HG02884 (cell line): ENCODE results near the gene PRICKLE3.

Experiments
- ATAC-seq: cut with Tn5 transposase; IDR thresholded peaks from one replicate; pipeline ENCODE4 v1.9.1; 2021; ENCODE audit warnings: mild to moderate bottlenecking, moderate library complexity; ENCODE audit not compliant: unreplicated experiment

PRICKLE3 gene, protein sequence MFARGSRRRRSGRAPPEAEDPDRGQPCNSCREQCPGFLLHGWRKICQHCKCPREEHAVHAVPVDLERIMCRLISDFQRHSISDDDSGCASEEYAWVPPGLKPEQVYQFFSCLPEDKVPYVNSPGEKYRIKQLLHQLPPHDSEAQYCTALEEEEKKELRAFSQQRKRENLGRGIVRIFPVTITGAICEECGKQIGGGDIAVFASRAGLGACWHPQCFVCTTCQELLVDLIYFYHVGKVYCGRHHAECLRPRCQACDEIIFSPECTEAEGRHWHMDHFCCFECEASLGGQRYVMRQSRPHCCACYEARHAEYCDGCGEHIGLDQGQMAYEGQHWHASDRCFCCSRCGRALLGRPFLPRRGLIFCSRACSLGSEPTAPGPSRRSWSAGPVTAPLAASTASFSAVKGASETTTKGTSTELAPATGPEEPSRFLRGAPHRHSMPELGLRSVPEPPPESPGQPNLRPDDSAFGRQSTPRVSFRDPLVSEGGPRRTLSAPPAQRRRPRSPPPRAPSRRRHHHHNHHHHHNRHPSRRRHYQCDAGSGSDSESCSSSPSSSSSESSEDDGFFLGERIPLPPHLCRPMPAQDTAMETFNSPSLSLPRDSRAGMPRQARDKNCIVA

DNA sequence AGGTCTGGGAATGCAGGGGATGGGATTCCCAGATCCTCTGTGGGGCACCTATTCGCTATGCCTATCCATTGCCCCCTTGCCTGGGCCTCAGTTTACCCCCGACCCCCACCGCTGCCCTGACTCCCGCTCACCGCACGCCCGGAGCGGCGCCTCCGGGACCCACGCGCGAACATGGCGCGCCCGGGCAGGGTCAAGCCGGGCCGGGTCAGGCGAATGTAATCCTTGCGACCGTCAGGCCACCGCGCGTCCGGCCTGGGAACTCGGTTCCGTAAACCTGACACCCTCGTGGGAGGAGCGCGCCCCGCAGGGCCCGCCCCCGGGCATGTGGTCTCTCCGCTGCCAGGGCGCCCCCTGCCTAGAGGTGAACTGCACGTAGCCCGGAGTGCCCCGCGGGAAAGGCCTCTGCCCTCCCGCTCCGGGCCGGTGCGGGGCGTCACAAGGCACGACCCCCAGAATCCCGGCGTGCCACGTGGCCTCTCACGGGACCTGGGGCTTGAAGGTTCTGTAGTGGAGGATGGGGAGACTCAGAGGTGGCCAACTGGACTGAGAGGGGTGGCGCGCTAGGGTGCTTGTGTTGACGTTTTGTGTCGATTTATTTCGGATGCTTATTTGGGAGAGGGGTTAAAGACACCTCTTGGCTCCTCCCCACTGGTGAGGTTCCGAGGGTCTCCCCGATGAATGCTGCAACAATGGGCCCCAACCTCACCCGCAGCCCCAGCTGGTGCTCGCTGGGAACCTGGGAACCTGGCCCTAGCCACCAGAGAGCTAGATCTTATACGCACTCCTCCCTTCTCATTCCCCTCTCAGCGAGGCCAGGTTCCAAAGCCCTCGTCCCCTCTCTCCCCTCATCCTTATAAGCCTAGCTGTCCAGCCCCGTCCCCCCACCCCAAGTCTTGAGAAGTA, at the start of gene PRICKLE3:
Gene PRICKLE3 (minus strand): TSS at position 249 of the 903 bp plus-strand sequence. CDS start 76 bp downstream, at position 173.
- ATAC-seq = no peak

DNA sequence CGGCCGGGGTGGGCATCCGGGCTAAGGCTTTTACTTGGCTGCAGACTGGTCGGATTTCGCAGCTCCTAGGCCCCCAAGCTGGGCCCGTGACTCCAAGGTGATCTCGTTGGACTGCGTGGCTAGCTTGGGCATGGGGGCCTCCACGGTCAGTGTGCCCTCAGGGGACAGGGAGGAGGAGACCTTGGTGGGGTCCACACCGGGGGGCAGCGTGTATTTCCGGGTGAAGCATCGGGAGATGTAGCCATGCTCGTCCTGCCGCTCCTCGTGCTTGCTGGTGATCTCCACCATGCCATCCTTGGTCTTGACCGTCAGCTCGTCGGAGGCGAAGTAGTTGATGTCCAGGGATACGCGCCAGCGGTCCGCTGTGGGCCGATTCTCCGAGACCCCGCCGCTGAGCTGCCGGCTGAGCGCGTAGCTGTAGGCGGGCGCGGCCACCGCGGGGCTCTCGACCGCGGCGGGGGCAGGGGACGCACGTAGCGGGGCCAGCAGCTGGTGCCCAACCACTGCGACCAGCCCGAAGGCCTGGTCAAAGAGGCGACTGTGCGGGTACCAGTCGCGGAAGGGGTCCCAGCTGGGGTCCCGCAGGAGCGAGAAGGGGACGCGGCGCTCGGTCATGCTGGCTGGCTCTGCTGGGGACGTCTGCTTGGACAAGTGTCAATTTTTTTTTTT, 47.8 kb upstream of the PRICKLE3 start:
- ATAC-seq = no peak

GRCh38 chrX:49233176-49233575, 47.0 kb upstream of the PRICKLE3 start, which contains the start of gene CACNA1F:
CACNA1F (minus strand) TSS chrX:49233340; CDS start chrX:49233309, 31 bp downstream.
- no peak for ATAC-seq

DNA sequence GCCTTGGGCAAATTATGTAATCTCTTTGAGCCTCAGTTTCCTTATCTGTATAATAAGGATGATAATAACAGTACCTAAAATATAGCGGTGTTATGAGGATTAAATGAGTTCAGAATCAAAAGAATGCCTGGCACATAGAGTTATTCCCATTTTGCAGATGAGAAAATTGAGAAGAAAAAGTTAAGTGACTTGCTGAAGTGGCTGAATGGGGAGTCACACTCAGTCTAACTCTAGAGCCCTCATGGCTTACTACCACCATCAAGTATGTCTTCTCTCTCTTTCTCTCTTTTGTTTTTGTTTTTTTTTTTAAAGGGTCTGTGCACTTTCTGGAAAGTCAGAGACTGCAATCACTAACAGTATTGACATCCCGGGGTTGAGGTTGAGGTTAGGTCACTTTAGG, 46.4 kb upstream of the PRICKLE3 start:
- ATAC-seq = no peak

DNA sequence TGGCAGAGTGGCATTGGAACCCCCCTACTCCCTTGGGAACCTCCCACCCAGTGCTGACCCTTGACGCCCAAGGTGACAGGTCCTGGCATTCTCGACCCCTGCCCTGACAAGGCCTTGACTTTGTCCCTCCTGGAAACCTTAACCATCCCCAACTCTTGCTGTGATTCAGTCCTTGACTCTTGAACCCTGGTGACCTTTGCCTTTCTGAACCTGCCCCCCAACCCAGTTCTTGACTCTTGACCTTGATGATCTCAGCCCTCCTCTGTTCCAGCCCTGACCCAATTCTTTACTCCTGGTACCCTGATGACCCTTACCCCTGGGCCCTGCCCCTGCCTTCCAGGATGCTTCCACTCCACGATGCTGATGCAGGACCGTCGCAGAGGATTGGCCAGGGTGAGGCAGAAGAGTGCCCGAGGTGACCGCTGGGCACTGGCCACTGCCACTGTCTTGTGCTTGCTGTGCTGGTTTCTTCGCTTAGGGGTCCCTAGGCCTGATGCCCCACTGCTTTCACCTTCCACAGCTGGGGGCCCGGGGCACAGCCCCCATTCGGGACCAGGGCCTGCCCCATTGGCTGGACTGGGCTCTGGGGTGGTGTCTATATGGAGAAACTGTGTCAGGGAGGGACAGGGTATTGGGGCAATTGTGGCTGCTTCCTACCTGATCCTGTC, 45.3 kb upstream of the PRICKLE3 start:
- no peak for ATAC-seq

DNA sequence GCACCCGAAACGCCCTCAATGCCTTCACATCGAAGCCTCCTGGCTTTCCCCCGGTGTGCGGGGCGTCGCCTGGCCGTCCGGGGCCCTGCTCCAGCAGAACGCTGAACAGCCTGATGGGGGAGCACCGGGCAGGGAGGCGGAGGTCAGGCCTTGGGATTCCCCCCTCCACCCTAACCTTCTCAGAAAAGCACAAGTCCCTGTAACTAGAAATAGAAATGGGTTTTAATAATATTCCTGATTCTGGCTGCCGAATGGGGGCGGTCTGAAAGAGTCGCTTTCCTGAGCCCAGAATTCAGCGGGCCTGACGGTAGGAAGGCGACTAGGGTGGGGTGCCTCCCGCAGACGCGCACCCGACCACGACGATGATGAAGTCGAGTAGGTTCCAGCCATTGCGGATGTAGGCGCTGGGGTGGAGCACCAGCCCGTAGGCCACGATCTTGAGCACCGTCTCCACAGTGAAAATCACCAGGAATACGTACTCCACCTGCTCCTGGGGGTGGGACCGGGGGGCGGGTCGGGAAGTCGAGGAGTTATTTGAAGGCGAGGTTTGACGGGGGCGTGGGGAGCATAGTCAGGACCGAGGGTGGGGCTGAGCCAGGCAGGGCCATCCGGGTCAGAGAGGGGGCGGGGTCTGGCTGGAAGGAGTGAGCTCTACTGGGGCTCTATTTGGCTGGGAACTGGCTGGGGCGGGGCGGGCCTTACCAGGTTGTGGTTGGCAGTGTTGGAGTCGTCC, 44.5 kb upstream of the PRICKLE3 start:
- ATAC-seq = peak; percentile 56

- no peak for ATAC-seq
Measured at GRCh38 chrX:49228185-49228584, 42.0 kb upstream of the PRICKLE3 start.

GRCh38 chrX:49227726-49228125, 41.6 kb upstream of the PRICKLE3 start:
- ATAC-seq = no peak

GRCh38 chrX:49226946-49227345, 40.8 kb upstream of the PRICKLE3 start:
- ATAC-seq = no peak

DNA sequence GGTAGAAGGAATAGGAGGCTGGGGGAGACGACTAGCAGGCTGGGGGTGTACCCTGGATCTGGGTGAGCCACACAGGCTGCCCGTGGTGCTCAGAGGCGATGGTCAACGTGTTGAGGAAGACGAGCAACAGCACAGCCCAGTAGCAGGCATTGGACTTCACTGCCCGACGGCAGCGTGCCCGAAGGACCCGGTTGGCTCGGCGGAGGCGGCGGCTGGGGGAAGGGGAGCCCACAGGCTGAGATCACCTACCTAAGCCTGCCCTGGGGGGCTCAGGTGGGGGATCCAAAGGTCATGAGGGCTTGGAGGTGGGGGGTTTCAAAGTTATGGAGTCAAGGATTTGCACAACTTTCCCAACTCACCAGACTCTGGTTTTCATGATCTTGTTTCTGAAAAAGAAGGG, 39.7 kb upstream of the PRICKLE3 start:
- ATAC-seq = no peak

DNA sequence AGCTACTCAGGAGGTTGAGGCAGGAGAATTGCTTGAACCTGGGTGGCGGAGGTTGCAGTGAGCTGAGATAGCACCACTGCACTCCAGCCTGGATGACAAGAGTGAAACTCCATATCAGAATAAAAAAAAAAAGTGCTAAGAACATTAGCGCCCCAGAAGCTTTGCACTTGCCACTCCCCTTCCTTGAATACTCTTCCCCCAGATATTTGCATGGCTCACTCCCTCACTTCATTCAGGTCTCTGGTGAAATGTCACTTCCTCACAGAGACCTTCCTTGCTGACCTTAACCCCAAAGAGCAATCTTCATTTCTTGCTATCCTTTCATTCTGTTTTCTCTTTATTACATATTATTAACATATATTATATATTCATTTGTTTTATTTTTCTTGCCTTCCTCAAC, 35.7 kb upstream of the PRICKLE3 start:
- no peak for ATAC-seq

DNA sequence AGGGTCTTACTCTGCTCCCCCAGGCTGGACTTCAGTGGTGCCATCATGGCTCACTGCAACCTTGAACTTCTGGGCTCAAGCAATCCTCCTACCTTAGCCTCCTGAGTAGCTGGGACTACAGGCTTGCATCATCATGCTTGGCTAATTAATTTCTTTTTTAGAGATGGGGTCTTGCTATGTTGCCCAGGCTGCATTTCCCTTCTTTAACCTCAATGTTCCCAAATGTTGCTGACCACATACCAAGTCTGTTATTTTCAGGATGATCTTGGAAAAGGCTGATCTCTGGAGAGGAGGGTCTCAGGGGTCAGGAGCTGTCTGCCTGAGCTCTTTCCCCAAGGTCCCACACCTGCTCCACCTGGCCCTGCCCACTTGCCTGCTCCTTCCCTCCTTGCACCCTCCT, 33.9 kb upstream of the PRICKLE3 start:
- ATAC-seq = no peak

DNA sequence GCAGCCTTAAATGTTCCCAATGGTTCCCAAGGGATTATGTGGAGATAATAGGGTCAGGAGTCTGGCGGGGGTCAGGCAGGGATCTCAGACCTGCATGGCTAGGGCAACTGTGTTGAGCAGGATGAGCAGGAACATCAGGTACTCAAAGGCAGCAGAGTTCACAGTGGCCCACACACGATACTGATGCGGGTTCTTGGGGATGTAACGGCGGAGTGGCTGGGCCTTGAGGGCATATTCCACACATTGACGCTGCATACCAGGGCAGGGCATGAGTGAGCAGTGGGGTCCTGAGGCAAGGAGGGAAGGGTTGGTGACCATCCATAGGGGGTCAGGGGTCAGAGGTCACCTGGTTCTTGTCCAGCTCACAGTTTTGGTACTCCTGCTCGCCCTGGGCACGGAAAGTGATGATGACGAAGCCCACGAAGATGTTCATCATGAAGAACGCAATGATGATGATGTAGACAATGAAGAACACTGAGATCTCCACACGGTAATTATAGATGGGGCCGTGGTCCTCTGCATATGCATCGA, 28.9 kb upstream of the PRICKLE3 start:
- no peak for ATAC-seq

DNA sequence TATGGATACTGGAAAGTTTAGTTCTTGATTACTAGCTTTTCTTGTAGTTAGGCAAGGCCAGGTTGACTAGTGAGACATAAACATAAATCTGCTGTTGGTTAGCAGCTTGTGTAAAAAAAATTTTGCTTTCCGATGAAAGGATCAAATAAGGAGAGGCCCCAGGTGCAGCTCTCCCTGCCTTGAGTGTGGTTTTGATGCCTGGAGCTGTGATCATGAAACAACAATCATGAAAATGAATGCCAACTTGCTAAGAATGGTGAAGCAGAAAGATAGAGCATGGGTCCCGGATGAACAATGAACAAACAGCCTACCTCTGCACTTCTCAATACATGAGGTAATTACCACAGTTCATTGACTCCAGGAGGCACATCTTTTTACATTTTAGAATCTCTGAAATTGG, 28.2 kb upstream of the PRICKLE3 start:
- ATAC-seq = no peak

- ATAC-seq = no peak
Measured at GRCh38 chrX:49212861-49213260, 26.7 kb upstream of the PRICKLE3 start.

DNA sequence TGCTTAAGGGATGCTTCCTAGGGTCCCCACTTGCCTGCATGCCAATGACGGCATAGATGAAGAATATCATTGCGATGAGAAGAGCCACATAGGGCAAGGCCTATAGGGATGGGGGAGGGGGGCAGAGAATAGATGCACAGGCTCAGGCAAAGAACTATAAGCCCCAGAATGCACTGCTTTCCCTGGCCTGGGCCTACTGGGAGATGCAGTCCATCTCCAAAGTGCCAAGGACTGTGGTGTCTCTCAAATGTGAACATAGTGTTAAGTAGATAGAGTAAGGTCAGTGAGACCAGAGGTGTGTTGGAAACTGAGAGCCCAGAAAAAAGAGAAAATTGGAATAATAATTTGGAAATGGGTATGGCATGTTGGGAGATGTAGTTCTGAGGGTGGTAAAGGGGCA, 26.0 kb upstream of the PRICKLE3 start:
- no peak for ATAC-seq

DNA sequence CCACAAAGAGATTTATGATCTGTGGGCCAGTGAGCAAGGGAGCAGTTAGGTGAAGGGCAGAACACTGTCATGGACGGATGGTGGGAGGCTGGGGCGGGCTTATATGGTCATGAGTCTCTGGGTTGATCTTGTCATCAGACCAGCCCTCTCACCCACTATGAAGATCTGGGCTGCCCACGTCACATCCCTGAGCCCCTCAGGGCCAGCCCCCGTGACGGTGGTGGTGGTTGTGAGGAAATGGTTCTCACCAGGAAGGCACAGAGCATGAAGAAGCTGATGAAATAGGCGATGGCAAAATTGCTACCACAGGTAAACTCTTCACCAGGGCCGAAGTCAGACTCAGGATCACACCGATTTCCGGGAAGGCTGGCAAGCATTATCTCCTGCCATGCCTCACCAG, 24.9 kb upstream of the PRICKLE3 start:
- no peak for ATAC-seq

DNA sequence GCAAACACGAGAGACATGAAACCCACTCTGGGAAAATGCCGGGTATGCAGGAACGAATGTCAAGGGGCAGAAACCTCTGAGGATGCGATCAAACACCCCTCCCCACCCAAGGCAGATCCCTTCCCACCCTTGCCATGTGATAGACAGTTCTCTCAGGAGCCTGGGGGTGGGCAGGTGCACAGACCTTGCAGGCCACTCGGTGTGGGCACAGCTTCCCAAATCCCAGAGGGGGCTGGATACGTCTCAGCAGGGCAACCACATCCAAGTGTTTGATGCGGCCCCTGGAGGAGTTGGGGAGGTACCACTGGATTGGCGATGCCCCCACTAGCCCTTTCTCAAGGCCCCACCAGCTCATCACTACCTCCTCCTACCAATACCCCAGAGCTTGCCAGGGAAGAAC, 24.2 kb upstream of the PRICKLE3 start:
- no peak for ATAC-seq
